GM19328 (cell line): Measurements from ENCODE around the gene DNAH1.
"Not testable (repeated sequence)": the region's sequence is repeated elsewhere in the genome, so short reads cannot be mapped to it uniquely, and the experiment has no call there.

Source experiments
- ATAC-seq: cut with Tn5 transposase; IDR thresholded peaks from one replicate; pipeline ENCODE4 v1.9.1; 2021; ENCODE audit warnings: mild to moderate bottlenecking, moderate library complexity; ENCODE audit not compliant: unreplicated experiment

DNAH1 gene

GRCh38 chr3:52315977-52316764 is at the start of gene DNAH1:
Gene DNAH1, plus strand, starts transcription at chr3:52316319. Its CDS starts 6,124 bp downstream, at chr3:52322443.
- no peak for ATAC-seq

- no peak for ATAC-seq
These were observed 48.1 kb upstream of the DNAH1 start for GRCh38 chr3:52268036-52268435.

GRCh38 chr3:52269776-52270175 is 46.3 kb upstream of the DNAH1 start:
- no peak for ATAC-seq

GRCh38 chr3:52270252-52270754 is 45.8 kb upstream of the DNAH1 start:
- ATAC-seq = no peak

GRCh38 chr3:52272172-52272571 is 43.9 kb upstream of the DNAH1 start:
- ATAC-seq = not testable (repeated sequence)

GRCh38 chr3:52272831-52273230 is 43.3 kb upstream of the DNAH1 start:
- ATAC-seq = no peak

GRCh38 chr3:52274781-52275180 is 41.3 kb upstream of the DNAH1 start:
- not testable (repeated sequence) for ATAC-seq

GRCh38 chr3:52277071-52277964 is 38.8 kb upstream of the DNAH1 start:
- ATAC-seq = no peak

GRCh38 chr3:52277972-52278509 is 38.1 kb upstream of the DNAH1 start:
- ATAC-seq = peak; percentile 57

- peak; percentile 88 for ATAC-seq
These were observed 37.5 kb upstream of the DNAH1 start, which contains the start of gene WDR82 for GRCh38 chr3:52278510-52279069. Gene WDR82, minus strand, starts transcription at chr3:52278649. Its CDS starts 288 bp downstream, at chr3:52278361.

- ATAC-seq = no peak
These were observed 36.5 kb upstream of the DNAH1 start for GRCh38 chr3:52279596-52279995.

GRCh38 chr3:52280050-52280461 is 36.1 kb upstream of the DNAH1 start:
- ATAC-seq = no peak

GRCh38 chr3:52281981-52282801 is 33.9 kb upstream of the DNAH1 start:
- ATAC-seq = no peak

- ATAC-seq = no peak
These were observed 32.8 kb upstream of the DNAH1 start for GRCh38 chr3:52283306-52283705.

GRCh38 chr3:52284051-52284450 is 32.1 kb upstream of the DNAH1 start:
- ATAC-seq = not testable (repeated sequence)

- ATAC-seq = no peak
These were observed 29.4 kb upstream of the DNAH1 start for GRCh38 chr3:52286777-52287110.

- no peak for ATAC-seq
These were observed 27.4 kb upstream of the DNAH1 start for GRCh38 chr3:52288674-52289073.

GRCh38 chr3:52289338-52289746 is 26.8 kb upstream of the DNAH1 start:
- no peak for ATAC-seq

GRCh38 chr3:52289747-52290595 is 26.1 kb upstream of the DNAH1 start:
- ATAC-seq = no peak
